Measurements from ENCODE around the gene TMEM229A.
"Not testable (repeated sequence)": the region's sequence is repeated elsewhere in the genome, so short reads cannot be mapped to it uniquely, and the experiment has no call there.

The TMEM229A gene

GRCh38 chr7:124031406-124031805 is 1.5 kb downstream of the TMEM229A start:
- DNase-seq, result no peak

GRCh38 chr7:124030964-124031363 is 1.9 kb downstream of the TMEM229A start:
- DNase-seq, result no peak

DNA sequence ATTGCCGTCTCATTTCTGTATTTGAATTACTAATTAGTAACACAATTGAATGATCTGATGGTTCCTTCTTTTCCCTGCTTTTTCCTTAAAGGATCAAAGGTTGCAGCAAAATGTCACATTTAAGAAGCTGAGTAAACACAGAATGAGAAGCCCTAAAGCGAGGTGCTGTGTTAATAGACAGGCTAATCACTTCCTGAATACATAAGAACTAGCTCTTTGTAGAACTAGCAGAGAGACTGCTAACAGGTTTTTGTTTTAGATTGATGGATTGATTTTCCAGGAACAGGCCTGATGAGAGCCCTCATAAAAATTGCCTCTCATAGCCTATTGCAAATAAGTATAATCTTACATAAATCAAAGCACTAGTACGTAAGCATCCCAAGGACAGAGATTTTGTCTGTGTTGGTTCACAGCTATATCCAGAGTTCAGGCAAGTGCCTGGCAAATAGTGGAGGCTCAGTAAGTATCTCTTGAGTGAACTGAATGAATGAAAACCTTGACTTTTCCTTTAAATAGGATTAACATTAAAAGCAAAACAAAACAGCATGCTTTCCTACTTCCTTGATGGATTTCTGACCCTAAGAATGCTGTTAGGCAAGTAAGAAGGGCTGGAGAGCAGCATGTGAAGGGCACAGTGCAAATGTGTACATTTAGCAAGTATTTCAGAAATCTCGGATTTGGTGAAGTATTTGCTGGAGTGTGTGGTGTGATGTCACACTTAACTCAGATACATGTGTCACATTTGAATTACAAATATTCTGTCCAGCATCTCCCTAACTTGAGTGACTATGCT is 3.3 kb downstream of the TMEM229A start:
- DNase-seq, result no peak

- DNase-seq, result no peak
Measured at GRCh38 chr7:124027236-124027635, 5.6 kb downstream of the TMEM229A start.

DNA sequence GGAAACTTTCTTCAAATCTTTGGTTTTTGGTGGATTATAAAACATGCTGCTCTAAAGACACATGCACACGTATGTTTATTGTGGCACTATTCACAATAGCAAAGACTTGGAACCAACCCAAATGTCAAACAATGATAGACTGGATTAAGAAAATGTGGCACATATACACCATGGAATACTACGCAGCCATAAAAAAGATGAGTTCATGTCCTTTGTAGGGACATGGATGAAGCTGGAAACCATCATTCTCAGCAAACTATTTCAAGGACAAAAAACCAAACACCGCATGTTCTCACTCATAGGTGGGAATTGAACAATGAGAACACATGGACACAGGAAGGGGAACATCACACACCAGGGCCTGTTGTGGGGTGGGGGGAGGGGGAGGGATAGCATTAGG is 8.5 kb downstream of the TMEM229A start:
- not testable (repeated sequence) for DNase-seq

DNA sequence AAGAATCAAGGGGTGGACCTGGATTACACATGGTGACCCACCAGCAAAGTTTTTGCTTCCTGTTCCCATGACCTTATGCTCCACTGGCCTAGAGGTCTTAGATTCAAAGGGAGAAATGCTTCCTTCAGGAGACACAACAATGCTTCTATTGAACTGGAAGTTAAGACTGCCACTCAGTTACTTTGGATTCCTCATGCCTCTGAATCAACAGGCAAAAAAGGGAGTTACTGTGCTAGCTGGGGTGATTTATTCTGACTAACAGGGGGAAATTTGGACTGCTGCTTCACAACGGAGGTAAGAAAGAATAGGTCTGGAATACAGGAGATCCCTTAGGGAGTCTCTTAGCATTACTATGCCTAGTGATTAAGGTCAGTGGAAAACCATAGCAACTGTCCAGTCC is 10.3 kb downstream of the TMEM229A start:
- no peak for DNase-seq

DNA sequence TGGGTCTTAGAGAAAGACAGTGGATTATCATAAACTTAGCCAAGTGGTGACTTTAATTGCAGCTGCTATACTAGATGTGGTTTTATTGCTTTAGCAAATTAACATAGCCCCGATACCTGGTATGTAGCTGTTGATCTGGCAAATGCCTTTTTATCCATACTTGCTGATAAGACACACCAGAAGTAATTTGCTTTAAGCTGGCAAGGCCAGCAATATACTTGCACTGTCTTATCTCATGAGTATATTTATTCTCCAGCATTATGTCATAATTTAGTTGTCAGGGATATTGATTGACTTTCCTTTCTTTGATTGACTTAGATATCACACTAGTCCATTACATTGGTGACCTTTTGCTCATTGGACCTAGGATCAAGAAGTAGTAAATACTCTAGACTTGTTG is 12.8 kb downstream of the TMEM229A start:
- DNase-seq, result no peak

DNA sequence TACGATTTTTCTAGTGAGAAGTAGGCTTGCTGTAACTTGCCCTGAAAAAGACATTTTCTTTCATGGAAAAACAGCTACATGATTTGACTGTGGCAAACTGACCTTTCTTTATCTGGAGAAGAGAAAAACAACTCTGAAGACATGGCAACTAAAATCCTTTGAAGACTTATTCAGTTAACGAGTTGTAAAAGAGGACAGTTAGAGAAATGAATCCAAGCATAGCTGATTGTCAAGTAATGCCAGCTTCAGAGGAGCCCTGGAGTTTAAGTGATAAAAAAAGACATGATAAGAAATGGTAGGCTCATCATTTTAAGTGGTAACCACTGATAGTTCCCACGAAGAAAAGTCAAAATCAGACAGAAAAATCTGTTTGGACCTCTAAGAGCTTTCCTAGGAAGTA is 19.6 kb downstream of the TMEM229A start:
- DNase-seq, result no peak

GRCh38 chr7:124012864-124013263 is 20.0 kb downstream of the TMEM229A start:
- DNase-seq, result no peak

- no peak for DNase-seq
Measured at GRCh38 chr7:124009321-124009720, 23.5 kb downstream of the TMEM229A start.

- not testable (repeated sequence) for DNase-seq
Measured at GRCh38 chr7:124008296-124008695, 24.6 kb downstream of the TMEM229A start.

DNA sequence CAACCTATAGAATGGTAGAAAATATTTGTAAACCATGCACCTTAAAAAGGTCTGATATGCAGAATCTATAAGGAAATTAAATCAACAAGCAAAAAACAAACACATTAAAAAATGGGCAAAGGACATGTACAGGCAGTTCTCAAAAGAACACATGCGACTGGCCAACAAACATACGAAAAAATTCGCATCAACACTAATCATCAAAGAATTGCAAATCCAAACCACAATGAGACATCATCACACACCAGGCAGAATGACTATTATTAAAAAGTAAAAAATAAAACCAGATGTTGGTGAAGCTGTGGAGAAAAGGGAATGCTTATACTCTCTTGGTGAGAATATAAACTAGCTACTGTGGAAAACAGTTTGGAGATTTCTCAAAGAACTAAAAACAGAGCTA is 33.2 kb downstream of the TMEM229A start:
- no peak for DNase-seq

DNA sequence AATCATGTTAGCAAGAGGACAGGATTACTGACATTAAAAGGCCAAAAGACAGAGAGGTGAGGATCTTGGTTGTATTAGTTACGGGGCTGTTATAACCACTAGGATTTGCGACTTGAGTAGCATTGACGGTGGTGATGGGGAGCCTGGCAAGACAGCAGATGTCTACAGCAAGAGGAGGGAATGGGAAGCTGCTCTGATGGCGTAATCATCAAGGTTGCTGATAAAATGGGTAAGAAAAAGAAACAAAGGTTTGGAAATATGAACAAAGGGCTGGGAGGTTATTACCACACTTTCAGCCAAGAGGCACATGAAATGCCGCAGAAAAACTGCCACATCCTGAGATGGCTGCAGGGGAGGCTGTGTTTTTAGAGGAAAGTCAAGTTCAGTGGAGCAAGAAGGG is 33.9 kb downstream of the TMEM229A start:
- no peak for DNase-seq

DNA sequence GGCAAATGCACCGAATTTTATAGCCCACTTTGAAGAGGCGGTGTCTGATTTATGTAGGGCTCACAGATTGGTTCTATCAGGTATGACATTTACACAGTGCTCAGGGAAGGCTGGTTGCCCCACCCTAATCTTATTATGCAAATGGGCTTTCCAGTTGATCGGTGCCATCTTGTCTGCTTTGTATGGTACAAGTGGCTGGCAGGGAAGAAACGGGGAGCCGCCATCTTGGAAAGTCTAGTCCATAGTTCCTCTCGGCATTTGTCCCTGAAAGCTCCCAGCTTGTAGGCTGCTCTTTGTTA is 36.6 kb downstream of the TMEM229A start:
- DNase-seq, result no peak

DNA sequence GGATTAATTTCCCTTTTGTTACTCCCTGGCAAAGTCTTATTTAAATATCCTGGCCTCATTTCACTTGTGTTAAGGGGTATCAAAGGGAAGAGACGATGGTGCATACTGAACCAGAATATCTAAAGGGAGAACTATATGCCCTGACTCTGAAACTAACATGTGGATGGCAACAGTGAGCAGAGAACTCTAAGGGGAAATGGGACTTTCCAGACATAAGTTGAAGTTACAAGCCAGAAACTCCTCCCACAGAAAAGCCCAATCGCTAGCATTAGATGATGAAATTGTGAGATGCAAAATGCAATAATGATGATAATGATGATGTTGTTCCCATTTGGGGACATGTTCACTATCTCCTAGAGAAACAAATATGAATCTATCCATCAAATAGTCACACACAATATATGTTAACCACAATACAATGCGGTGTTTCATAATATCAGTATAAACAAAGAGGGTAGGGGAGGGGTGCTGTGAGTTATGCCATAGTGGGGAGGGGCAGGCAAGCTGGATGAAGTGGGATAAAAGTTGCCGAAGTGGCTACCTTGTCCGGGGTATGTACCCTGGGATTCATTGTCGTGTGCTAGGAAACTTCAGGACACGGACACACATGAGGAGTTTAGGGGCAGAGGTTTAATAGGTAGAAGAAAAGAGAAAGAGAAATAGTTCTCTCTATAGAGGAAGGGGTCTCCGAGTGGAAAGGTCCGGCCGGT is 37.1 kb downstream of the TMEM229A start:
- no peak for DNase-seq

DNA sequence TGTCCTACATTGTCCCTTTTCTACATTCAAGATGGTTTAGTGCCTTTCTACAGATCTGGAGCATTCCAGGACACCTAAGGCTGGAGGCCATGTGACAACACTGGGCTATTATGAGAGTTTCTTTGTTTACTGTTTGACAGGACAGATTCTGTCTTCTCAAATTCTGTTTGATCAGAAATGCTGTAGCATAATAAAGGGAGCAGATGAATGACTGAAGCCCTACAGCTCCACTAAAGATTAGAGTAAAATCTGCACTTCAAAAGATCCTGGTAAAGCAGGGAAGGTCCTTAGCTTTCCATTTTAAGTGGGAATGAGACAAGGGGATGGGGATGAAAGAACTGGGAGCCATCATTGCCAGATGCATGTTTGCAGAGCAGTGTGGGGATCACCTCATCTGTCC is 38.4 kb downstream of the TMEM229A start:
- no peak for DNase-seq

DNA sequence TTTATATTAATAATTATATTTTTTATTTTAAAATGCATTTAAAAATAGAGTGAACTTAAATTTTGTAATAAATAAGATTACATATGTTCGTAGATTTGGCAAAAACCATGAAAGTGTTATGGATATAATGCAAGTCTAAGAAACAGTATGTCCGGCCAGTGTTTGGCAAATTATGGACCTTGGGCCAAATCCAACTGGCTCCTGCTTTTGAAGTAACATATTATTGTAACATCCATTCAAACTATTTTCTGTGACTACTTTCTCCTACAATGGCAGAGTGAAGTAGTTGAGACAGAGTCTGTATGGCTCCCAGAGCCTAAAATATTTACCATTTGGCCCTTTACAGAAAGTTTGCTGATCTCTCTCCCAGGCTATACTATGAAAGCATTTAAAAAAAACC is 38.9 kb downstream of the TMEM229A start:
- DNase-seq, result no peak

- no peak for DNase-seq
Measured at GRCh38 chr7:123992913-123993518, 39.9 kb downstream of the TMEM229A start.

DNA sequence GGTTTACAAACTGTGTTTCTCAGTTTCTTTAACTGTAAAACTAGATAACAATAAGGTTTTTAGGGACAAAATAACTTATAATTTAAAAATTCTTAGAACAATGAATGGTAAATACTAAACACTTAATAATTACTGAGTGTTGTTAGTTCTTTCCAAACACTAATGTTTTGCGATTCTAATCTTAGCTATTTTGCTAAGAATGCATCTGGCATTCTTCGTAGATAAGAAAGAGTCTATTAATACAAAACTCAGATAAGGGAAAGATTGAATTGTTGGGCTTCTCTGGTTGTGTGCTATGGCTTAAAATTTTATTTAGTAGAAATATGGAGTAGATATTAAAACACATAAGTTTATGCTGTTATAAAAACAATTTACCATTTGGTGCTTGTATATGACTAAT is 45.4 kb downstream of the TMEM229A start:
- no peak for DNase-seq

Measured in right forelimb (tissue), 1 donor.